Peyer's patch (tissue), 4 donors: Measurements from ENCODE around the gene MTHFS. TPM values are rescaled to one million over a fixed set of nuclear protein-coding genes. Genes with fewer than 3 reads are reported as not detected.

ENCODE experiments used
- DNase-seq, 3 donors: peaks; one replicate each; pipeline ENCODE4 v3.0.0-alpha.2; 2017 to 2019
- H3K27ac ChIP-seq, 4 donors: fragments of 200-600 bp; sonication (generic); one replicate each; pipeline ENCODE4 v1.5.1; 2016 to 2019
- H3K27me3 ChIP-seq, 2 donors: fragments of 200-600 bp; sonication (generic); one replicate each; pipeline ENCODE4 v1.5.1; 2019
- H3K36me3 ChIP-seq, 3 donors: fragments of 200-600 bp; sonication (generic); one replicate each; pipeline ENCODE4 v1.5.1; 2016 to 2019
- H3K4me1 ChIP-seq, 4 donors: fragments of 200-600 bp; sonication (generic); one replicate each; pipeline ENCODE4 v1.5.1; 2016 to 2019
- H3K4me3 ChIP-seq, 4 donors: fragments of 200-600 bp; sonication (generic); 1 replicate in 3 of 4; 2 replicates in 1 of 4; pipeline ENCODE4 v1.5.1; 2016 to 2019; ENCODE audit warnings: mild to moderate bottlenecking in 1 of 4
- H3K9me3 ChIP-seq, 4 donors: fragments of 200-600 bp; sonication (generic); one replicate each; pipeline ENCODE4 v1.5.1; 2016 to 2019; ENCODE audit warnings: mild to moderate bottlenecking in 1 of 4
- CTCF ChIP-seq, 6 experiments: fragments of 450-650 bp in 4 of 6; fragments of 200-600 bp in 2 of 6; sonication (generic) in 1 of 6; IDR thresholded peaks; one replicate each; pipeline ENCODE4 v1.5.1; 2017 to 2019; ENCODE audit warnings: antibody characterized with exemption in 6 of 6, mild to moderate bottlenecking in 3 of 6, moderate library complexity in 1 of 6
- POLR2A ChIP-seq, 2 donors: fragments of 450-650 bp; IDR thresholded peaks; one replicate each; pipeline ENCODE4 v1.5.1; 2017; ENCODE audit warnings: antibody characterized with exemption in 2 of 2, mild to moderate bottlenecking in 2 of 2, moderate library complexity in 2 of 2
- total RNA-seq, 4 donors: library from RNA; depleted of rRNA; stranded (reverse); fragments of >200 nt; gene quantifications; one replicate each; pipeline ENCODE4 v1.1.0, GENCODE V29; 2016

MTHFS gene
- total RNA-seq, 4 donors from 2014 or later, result 26.7 to 49.9 (median 29.8) TPM; not detected in 1

GRCh38 chr15:79924379-79924778, 27.6 kb upstream of the MTHFS start:
- H3K4me1 ChIP-seq, result peaks cover 0 to 13% (median 0%) of the 10 kb centered on the region in 4 donors
- DNase-seq, result no peak
- H3K4me3 ChIP-seq, result peak overlapping the region; percentile 71 to 91 (median 80)
- peak overlapping the region; percentile 88 to 98 (median 96) for H3K27ac ChIP-seq
- peaks cover 0 to 19% (median 0%) of the 10 kb centered on the region in 3 donors for H3K36me3 ChIP-seq
- peaks cover 0 to 21% (median 3%) of the 10 kb centered on the region in 4 donors for H3K9me3 ChIP-seq
- no peaks in the 10 kb centered on the region for H3K27me3 ChIP-seq
- TF ChIP-seq CTCF (IDR thresholded peaks at IDR 0.05) (no peak), POLR2A (IDR thresholded peaks at IDR 0.05) (no peak)

GRCh38 chr15:79923515-79924169, 26.8 kb upstream of the MTHFS start:
- Histone ChIP-seq H3K36me3 (peaks cover 0 to 24% (median 0%) of the 10 kb centered on the region in 3 donors), H3K4me1 (peaks cover 0 to 13% (median 0%) of the 10 kb centered on the region in 4 donors), H3K27ac (peak overlapping the region; percentile 88 to 98 (median 96)), H3K4me3 (peak overlapping the region; percentile 71 to 91 (median 80)), H3K9me3 (peaks cover 0 to 27% (median 6%) of the 10 kb centered on the region in 4 donors), H3K27me3 (no peaks in the 10 kb centered on the region)
- TF ChIP-seq CTCF (IDR thresholded peaks at IDR 0.05), result peak in 2 of 6 experiments; percentile 5 to 7
- peak; percentile 70 to 89 for TF ChIP-seq POLR2A (IDR thresholded peaks at IDR 0.05)
- DNase-seq, result peak; percentile 96 to 100 (median 99)

GRCh38 chr15:79923079-79923514, 26.3 kb upstream of the MTHFS start:
- Histone ChIP-seq H3K27me3 (no peaks in the 10 kb centered on the region), H3K27ac (peak overlapping the region; percentile 88 to 98 (median 96)), H3K4me3 (peak overlapping the region; percentile 71 to 91 (median 80)), H3K9me3 (peaks cover 0 to 31% (median 7%) of the 10 kb centered on the region in 4 donors), H3K36me3 (peaks cover 0 to 24% (median 0%) of the 10 kb centered on the region in 3 donors), H3K4me1 (peaks cover 0 to 13% (median 0%) of the 10 kb centered on the region in 4 donors)
- no peak for TF ChIP-seq POLR2A (IDR thresholded peaks at IDR 0.05)
- TF ChIP-seq CTCF (IDR thresholded peaks at IDR 0.05), result peak in 1 of 6 experiments; percentile 3
- peak; percentile 47 to 87 (median 84) for DNase-seq

GRCh38 chr15:79922512-79923078, 25.8 kb upstream of the MTHFS start:
- peak overlapping the region; percentile 71 to 91 (median 80) for H3K4me3 ChIP-seq
- DNase-seq, result no peak
- H3K9me3 ChIP-seq, result peaks cover 0 to 32% (median 9%) of the 10 kb centered on the region in 4 donors
- TF ChIP-seq POLR2A (IDR thresholded peaks at IDR 0.05), result no peak
- TF ChIP-seq CTCF (IDR thresholded peaks at IDR 0.05), result no peak
- H3K4me1 ChIP-seq, result peaks cover 0 to 13% (median 0%) of the 10 kb centered on the region in 4 donors
- H3K27ac ChIP-seq, result peak overlapping the region; percentile 88 to 98 (median 96)
- H3K36me3 ChIP-seq, result peaks cover 0 to 24% (median 0%) of the 10 kb centered on the region in 3 donors
- no peaks in the 10 kb centered on the region for H3K27me3 ChIP-seq

- no peak for DNase-seq
- Histone ChIP-seq H3K4me1 (peaks cover 0 to 13% (median 0%) of the 10 kb centered on the region in 4 donors), H3K9me3 (peaks cover 0 to 54% (median 14%) of the 10 kb centered on the region in 4 donors), H3K4me3 (no peak overlapping the region), H3K27me3 (no peaks in the 10 kb centered on the region), H3K27ac (no peak overlapping the region), H3K36me3 (peaks cover 0 to 24% (median 0%) of the 10 kb centered on the region in 3 donors)
- TF ChIP-seq CTCF (IDR thresholded peaks at IDR 0.05), result no peak
- no peak for TF ChIP-seq POLR2A (IDR thresholded peaks at IDR 0.05)
Observed at GRCh38 chr15:79919749-79920511, 23.1 kb upstream of the MTHFS start.
